DMS153 treated with DMSO at 0.1 percent for 48 hours (cell line): ENCODE data around the gene RAD51B.

Source experiments
- DNase-seq: peaks from one replicate; lab custom pipeline; 2025; ENCODE audit not compliant: unreplicated experiment; lab: John Stamatoyannopoulos, UW

RAD51B gene

DNA sequence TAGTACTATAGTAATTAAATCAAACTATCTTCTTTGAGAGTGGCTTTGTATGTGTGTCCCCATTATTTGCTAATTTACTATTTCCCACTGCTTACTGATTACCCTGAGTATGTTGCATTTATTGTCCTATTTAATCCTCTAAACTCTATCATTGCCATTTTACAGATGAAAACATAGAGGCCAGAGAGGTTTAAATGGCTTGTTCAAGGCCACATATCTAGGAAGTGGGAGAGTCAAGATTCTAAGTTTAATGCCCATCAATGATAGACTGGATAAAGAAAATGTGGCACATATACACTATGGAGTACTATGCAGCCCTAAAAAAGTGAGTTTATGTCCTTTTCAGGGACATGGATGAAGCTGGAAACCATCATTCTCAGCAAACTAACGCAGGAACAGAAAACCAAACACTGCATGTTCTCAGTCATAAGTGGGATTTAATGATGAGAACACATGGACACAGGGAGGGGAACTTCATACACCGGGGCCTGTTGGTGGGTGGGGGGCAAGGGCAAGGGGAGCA lies 553.6 kb downstream of the RAD51B start:
- DNase-seq = no peak

DNA sequence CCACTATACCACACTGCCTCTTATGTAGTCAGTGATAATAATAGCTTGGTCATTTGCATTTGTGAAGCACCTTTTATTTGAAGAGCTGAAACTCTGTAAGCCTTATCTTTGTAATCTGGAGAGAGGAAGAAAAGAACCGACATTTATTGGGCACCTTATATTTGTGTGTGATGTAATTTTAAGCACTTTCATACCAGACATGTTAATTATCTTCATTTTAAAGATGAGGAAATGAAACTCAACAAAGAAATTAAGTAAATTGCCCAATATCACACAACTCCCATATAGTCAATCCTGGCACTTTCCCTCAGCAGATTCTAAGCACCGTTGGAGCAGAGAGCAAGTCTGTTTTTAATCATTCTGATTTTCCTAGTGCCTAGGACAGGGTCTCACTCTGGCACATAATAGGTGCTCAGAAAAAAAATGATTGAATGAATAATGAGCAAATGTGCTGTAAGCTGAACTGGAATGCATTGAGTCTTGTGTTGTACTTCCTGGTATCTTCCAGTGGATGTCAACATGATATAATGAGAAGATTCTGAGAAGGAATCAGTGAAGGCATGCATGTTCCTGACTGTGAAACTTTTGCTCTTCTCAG lies 554.4 kb downstream of the RAD51B start:
- DNase-seq = no peak

DNA sequence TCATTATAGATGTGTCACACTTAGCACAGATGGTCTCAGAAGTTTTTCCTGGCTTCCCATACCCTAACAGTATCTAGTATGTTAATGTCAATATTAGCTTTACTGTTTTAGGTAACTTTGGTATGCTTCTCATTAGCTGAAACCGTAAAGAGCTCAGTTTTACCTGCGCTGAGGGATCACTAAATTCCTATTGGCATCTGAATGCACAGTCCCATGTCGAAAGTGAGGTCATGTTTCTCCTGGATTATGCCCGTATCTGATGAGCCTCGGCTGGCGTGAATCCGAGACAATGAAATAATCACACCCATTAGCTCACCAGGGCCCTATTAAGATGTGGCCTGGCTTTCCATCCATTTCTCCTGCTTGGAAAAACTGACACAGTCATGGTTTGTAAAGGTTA lies 555.1 kb downstream of the RAD51B start:
- no peak for DNase-seq

DNA sequence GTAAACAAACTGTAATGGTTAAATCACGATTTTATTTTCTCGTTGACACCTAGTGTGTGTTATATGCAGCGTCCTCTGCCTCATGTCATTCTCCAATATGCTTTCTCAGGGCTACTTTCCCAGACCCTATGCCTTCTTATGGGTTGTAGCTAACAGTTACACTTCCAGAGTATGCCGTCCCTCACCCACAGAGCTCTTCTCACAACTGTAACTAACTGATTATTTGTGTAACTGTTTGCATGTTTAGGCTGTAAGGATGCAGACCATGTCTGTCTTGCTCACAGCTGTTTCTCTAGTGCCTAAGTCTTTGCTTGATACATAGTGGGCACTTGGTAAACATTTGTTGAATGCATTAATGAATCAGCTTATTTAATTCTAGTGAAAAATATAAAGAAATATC lies 555.8 kb downstream of the RAD51B start:
- DNase-seq = no peak

DNA sequence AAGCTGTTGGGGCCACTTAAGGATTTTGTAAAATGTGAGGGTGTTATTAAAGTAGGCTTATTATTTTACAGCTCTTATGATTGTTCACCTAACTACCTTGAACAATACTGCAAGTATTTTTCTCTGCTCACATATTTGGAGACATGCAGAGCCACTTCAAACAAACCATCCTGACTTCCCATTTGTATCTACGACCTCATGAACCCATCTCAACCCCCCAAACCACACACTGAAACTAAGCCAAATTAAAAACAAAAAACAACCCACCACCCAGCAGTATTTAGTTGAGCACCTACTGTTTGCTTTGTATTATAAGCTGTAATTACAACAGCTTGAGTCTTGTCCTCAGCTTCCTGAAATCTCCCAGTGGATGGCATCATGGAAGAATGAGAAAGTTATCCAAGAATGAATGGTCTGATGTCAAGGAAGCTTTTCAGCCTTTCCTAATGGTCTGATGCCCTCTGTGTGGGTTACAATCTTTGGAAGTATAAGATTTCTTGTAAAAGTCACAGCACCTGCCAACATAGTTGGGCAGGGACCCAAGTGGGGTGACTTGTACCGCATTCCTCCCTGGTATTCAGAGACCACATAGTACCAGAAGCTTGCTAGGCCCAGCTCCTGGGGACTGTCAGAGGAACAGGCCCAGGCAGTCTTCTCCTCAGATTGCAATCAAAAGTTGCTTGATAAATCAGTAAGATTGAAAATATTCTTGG lies 556.6 kb downstream of the RAD51B start:
- DNase-seq = no peak

DNA sequence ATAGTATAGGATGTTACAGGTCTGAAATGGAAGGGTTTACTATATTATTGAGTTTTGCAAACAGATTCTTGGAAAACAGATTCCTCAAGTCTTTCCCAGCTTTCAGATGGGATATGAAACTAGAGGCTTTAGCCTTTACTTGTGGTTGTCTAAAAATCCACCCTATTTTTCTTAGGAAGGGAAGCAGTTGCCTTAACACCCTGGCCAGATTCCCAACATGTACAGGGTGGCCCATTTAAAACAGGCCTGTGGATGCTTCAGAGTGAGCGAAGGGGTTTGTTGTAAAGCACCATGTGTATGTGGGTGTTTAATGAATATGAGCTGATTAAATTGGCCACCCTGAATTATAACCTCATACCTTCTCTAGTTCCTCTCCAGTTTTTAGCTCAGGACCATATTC lies 557.4 kb downstream of the RAD51B start:
- no peak for DNase-seq

DNA sequence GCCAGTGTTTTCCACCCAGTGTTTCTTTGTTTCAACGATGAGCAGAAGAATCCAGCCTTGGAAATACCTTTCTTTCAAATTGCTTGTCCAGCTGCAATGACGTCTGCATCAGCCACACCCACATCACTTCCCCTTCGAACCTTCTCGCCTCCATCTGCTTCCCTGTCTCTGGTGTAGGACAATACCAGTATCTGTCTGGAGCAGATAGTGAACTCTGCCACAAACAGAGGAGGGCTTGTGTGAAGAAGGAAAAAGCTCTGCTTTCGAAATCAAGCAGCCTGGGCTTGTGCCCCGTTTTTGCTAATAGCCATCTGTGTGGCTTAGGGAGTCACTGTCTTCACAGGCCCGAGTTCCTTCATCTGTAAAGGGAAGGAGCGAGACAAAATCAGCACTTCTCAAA lies 557.9 kb downstream of the RAD51B start:
- DNase-seq = no peak

DNA sequence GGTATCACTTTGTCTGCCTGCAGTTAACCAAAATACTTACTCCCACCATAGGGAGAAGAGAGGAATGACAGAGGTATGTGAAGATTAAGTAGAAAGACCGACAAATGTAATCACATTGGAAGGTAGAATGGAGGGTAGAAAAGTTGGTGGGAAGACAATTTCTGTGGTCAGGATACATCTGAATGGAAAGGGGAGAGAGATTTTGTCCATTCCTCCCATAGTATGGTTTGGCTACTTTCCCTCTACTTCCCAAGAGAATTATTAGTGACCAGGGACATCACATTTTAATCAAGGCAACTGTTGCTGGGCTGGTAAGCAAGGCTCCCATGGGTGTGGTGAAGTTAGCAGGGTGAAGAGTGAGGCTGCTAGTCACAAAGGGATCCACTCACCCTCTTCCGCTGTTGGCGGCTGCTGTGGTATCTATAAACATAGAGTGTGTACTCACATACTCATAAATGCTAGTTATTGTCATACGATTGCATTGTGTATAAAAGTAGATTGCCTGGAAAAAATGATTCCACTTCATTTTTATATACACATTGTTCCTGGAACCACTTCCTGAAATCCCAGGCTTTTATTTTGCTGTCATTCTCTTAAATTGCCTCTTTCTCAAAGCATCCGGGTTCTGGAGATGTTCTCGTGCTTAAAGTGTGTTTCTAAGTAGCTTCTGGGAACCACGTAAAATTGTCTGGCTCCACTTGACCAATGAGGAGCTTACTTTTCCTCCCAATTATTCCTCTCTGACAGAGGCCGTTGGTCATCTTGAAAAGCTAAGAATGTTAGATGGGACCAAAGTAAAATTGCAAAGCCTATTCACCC lies 560.1 kb downstream of the RAD51B start:
- DNase-seq = peak; percentile 90

DNA sequence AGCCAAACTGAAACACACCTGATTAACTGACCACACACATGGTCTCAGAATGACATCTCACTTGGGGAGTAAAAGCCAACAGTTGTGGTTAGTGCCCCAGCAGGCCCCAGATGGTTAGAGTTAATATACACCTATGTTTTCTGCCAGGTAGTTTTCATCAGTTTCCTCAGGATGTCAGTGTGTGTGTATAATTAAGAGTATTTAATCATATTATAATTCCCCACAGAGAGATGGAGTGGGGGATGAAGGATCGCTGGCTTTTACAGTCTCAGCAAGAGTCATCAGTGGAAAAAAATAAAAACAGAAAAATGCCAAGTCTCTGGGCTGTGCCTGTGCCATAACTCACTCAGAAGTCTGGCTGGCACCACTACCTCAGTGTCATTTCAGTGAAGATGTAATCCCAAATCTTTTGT lies 560.8 kb downstream of the RAD51B start:
- DNase-seq = no peak

DNA sequence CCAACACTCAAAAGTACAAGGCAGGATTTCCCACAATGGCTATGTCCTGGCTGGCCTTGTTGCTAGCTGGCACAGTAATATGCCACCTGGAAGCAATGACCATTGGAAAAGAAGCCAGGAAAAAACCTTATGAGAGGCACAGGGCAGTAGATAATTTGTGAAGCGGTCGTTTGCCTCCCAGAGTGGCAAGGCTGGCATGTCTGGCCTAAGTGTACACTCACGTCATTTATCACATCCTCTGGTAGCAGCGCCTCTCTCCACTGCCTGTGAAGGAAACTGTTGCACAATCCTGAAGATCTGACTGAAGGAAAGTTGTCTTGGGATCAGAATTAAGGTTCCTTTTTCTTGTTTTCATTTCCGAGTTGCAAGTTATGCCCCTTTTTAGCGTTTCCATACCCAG lies 564.8 kb downstream of the RAD51B start:
- DNase-seq = no peak

DNA sequence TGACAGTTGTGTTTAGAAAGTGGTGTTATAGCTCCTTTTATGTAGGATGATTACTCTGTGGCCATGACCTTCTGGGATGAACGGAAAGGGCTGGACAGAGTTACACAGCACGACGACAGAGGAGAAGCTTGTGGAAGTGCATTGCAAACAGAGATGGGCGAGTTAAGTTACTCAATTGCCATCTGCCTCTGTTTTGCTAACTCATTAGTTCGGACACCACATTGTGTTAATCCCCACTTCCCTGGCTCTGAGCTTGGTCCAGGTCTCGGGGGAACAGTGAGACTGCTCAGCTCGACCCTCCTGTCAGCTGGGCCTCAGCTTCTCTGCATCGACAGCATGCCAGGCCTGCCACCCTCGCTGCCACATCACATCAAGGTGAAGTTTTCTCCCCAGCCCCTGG lies 565.3 kb downstream of the RAD51B start:
- DNase-seq = no peak

DNA sequence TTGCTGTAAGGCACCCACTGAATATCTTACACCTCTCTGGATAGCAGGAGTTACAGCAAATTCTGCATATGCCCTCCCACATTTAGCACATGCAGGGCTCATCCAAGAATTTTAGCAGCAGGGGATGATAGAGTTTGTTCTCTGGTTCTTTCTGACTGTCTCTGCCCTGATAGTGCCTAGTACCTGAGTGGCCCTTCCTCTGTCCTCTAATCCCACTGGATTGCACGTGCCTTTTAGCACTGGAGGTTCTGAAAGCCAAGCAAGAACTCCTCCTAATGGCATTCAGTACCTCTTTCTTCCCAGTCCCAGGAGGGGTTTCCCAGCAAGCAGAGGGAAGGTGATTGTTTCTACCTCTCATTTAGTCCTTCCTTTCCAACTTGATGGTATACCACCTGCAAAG lies 566.9 kb downstream of the RAD51B start:
- DNase-seq = no peak

DNA sequence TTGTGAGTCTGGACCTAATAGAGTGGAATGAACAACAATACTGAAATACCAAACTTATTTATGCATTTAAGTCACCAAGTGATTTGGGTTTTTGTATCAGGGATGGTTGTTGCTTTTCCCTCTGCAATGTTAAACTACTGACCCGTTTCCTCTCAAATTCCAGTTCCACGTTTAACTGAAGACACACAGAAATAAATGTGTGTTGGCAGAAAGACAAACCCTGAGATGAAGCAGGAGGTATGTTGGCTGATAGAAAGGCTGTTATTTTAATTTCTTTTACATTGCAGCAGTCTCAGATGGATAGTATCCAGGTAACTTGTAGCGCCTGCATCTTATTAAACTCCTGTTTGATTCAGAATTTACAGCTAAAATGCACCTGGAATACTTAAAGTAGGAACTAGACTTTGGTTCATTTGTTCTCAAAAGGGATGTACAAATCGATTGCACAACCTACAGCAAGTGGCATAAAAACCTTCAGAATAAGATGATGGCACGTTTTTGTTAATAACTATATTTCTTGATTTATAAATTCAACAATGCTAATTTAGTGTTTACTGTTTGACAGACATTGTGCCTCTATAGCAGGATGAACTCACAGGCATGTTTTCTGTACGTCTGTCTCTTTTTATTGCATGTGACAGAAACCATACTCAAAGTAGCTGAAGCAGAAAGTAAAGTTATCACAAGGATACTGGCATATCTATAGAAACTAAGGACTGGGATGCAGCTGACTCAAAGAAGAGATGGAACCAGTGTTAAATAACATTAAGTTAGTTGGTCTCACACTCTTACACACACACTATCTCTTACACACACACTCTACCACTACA lies 567.6 kb downstream of the RAD51B start:
- DNase-seq = no peak

DNA sequence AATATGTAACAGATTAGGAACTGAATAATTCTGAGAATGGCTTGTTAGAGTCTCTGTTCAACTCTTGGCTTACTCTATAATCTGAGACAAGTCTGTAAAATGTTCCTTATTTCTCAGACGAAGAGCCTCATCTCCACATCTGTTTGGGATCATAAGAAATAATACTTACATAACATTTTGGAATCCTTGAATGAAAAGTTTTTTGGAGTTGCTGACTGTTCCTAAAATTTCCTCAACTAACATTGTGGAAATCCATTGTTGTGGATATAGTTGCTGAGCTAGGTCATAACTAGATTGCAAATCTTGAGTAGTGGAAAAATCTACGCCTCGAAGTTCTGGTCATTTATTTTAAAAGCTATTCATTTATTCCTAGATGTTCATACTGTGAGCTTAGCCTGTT lies 570.4 kb downstream of the RAD51B start:
- DNase-seq = no peak

DNA sequence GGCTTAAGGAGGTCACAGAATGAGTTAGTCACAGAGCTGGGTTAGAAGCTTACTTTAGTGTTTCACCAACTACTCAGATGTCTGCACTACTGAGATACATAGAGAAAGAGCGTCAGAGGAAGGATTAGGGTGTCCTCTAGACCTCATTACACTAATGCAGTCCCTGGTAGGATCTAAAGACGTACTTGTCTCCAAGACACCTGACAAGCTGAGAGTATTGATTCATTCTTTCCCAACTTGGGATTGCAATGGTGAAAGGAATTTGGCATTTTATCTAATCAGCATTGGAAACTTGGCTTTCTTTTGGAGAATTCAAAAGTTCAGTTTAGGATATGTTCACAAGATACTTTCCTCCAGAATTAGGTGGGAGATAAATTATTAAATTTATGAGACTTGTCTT lies 571.2 kb downstream of the RAD51B start:
- no peak for DNase-seq

DNA sequence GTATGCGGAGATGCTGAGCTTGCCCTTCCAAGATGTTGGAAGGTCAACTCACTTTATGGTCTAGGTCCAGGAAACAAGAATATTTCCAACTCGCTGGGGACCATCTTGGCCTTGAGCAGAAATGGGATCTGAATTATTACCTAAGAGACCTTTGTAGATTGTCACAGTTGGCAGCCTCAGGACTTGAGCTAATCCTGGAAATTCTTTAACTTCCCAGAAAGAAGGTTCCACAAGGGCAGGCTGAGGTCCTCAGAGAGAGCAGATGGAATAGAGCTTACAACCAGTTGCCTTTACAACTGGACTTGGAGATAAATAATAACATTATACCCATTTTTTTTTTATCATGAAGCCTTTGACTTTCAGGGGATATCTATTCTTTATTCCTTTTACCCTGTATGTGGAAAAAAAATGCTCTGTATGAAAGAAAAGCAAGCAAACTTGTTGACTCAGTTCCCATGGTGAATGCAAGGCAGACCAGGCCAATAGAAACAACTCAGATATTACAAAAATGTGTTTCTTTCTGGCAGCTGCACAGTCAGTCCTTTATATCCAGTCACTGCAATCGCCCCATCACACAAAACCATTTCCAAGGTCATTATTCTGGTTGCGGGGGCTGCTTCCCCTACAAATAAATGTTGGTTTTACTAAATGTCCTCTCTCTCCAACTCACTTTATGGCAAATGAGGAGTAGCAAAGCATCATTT lies 571.9 kb downstream of the RAD51B start:
- no peak for DNase-seq

DNA sequence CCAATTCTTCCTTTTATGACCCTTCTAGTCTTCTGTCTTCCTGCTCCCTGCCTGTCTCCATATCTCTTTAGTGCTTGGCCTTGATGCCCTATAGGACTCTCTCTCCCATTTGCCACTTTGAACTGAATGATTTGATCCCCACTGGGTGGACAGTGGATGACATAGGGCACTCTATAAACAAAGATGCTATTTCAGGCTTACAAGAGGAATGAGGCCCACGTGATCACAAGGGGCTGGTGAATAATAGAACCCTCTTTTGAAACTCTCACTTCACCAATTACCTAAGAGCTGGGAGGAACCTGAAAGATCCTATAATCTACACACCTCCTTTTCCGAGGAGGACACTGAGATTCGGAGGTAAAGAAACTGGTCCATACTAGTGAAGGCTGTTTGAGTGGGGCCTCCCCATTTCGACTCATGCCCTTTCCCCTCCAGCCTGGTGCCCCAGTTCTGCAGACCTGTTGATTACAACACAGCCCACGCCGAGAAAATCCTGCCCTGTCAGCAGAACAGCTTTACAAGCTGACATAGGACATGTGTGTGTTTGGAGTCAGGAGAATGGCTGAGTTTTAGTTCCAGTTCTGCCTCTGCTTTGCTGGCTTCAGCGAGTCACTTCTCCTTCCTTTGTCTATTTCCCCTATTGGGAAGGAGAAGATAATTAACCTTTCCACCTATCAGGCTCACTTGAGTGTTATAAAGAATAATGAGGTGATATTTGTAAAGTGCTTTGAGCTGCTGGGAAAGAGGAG lies 573.0 kb downstream of the RAD51B start:
- no peak for DNase-seq

DNA sequence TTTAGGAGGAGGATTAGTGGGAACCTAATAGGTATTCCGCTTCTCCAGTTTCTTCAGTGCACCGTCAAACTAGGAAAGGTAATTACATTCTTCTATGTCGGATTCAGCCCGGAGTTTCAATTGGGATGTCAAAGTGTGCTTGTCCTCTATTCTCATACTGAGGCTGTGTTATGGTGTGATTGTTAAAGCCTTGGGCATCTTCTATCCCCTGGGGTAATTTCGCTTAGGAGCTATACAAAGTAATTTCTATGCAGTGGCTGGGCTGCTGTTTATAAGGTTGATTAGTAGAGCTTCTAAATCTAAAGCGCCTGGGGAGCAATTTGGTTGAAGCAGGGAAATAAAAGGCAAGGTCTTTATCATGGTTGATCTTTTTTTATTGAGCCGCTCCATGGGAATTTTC lies 573.7 kb downstream of the RAD51B start:
- DNase-seq = no peak

DNA sequence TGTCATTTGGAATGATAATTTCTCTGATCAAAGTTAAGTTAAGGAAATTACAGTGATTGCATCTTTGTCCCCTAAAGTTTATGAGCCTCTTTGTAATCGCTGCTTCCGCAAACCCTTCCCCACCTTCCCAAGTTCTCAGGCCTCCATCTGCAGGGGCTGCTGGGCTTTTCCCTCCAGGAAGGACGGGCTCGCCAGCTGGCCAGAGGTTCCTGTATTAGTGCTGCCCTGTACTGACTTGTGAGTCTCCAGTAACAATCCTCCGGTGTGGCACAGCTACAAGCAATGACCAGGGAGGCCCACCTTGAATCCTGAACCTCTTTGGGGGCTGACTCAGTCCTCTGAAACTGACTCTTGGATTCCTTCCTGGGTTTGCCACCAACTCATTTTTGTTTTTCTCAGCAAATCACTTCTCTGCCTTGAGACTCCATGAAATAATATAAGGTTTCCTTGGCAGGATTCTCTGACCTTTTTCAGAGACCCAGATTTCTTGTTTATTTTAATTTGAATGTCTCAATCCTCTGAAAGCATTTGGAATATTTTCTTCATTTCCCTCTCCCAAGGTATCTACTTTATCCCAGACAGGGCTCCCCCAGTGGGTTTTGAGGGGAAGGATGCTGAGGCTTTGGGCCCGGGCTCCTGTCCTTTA lies 574.7 kb downstream of the RAD51B start:
- no peak for DNase-seq
